HG03159 (cell line): ENCODE measurements around the gene VPS54.
"Not testable (repeated sequence)": the region's sequence is repeated elsewhere in the genome, so short reads cannot be mapped to it uniquely, and the experiment has no call there.

Source experiments
- ATAC-seq: cut with Tn5 transposase; IDR thresholded peaks from one replicate; pipeline ENCODE4 v1.9.1; 2021; ENCODE audit warnings: mild to moderate bottlenecking, moderate library complexity; ENCODE audit not compliant: unreplicated experiment

The VPS54 gene

DNA sequence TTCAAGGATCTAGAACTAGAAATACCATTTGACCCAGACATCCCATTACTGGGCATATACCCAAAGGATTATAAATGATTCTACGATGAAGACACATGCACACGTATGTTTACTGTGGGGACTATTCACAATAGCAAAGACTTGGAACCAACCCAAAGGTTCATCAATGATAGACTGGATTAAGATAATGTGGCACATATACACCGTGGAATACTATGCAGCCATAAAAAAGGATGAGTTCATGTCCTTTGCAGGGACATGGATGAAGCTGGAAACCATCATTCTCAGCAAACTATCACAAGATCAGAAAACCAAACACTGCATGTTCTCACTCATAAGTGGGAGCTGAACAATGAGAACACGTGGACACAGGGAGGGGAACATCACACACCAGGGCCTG lies 87.1 kb downstream of the VPS54 start:
- not testable (repeated sequence) for ATAC-seq

DNA sequence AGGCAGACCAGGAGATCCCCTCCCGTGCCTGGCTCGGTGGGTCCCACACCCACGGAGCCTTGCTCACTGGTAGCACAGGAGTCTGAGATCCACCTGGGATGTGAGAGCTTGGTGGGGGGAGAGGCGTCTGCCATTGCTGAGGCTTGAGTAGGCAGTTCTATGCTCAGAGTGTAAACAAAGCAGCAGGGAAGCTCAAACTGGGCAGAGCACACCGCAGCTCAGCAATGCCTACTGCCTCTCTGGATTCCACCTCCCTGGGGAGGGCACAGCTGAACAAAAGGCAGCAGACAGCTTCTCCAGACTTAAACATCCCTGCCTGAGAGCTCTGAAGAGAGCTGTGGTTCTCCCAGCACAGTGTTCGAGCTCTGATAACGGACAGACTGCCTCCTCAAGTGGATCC lies 92.4 kb downstream of the VPS54 start:
- ATAC-seq, result no peak

DNA sequence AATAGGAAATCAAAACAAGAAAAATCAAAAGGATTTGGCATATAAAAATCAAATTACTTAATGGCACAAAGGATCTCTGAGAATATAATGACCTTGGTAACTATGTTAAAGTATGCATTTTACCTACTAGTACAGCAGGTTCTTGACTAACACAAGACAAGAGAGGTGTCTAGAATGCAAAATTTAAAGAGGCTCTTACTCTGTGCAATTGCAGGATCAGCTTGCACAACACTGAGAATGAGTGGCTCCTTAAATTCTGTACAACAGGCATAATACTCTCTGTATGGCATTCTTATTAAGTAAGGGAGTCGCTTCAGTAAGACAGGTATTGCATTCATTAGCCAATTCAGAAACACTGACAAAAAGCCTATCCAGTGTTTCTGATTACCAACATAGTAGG lies 104.9 kb downstream of the VPS54 start:
- no peak for ATAC-seq

DNA sequence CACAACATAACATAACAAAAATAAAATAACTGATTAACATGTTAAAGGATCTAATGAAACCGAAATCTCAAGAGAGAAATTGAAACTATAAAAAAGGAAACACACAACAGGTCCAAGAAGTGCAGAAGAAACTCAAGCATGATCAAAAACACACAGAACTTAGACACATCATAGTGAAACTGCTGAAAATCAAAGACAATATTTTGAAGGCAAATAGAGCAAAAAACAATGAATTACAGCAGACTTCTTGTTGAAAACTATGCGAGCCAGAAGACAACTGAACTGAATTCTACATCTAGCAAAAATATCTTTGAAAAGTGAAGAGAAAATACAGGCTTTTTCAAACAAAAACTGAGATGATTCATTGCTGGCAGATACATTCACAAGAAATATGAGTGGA lies 116.2 kb downstream of the VPS54 start:
- peak; percentile 72 for ATAC-seq

DNA sequence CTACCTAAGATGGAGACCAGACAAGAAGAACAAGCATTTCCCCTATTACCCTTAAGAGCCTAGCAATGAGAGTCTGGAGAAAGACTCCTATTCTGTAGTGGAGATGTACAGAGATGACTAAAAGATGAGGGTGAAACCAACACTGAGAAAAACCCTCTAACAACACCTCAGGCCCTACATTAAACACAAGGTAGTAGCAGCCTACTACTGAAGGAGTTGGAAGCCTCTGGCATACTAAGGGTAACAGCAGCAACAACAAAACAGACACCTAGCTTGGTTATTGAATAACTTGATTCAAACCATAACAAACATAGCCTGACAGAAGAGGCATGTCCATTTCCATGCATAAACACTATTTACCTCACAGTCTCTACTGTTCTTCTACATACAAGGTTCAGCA lies 117.1 kb downstream of the VPS54 start:
- no peak for ATAC-seq

DNA sequence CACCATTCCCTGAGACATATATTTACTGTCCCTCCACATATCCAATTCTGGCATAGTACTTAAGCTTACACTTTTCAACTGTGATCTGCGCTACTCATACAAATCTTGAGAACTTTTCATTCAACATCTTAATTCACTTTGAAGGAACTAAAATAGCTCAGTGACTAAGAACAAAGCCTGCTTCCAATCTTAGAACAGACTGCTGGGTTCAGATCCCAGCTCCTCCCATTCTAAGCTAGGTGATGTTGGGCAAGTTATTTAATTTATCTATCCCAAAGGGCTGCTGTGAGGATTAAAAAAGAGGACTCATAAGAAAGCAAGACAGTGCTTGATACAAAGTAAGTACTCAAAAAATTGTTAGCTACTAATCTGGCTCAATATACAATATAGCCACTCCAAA lies 119.6 kb downstream of the VPS54 start:
- no peak for ATAC-seq

DNA sequence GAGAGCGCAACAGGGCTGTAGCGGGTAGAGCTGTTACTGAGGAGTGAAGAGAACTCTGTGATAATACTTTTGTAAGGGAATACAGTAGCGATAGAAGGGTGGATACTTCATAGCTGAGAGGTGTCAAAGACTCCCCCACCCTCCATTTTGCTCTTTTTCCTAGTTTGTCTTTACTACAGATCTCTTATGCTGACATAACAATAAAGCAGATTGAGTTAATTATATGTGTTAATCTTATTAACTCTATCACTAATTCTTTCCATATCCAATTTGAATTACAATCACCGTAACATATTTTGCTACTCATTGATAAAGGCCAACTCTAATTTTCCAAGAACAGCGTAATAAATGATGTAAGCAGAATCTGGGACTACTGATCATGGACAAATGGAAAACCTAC lies 120.4 kb downstream of the VPS54 start:
- ATAC-seq, result no peak

DNA sequence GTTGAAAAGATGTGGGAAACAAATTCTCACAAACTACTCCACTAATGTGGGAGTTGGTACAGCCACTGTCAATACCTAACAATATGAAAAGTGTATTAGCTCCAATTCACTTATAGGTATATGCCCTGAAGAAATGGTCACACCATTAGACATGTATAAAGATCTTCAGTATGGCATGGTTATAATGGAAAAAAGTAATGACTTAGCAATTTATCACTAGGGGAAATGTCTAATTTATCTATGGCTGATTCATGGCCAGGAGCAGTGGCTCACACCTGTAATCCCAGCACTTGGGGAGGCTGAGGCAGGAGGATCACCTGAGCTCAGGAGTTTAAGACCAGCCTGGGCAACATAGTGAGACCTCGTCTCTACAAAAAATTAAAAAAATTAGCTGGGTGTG lies 125.1 kb downstream of the VPS54 start:
- ATAC-seq, result no peak

DNA sequence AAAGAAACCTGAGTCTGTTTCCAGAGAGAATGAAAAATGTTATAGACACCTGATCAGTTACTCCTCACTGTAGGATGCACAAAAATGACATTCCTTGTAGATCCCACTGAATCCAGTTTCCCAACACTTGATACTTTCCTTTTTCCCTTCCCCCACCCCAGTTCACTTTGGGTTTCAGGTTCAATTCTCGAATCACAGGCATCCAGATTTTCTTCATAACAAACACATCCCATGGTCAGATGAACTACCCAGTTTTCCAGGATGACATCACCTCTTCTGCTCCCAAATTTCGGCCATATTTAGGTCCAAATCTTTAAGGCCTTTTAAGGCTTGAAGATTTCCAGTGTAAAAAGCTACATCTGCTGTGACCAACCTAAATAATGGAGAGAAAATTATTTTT lies 126.1 kb downstream of the VPS54 start:
- ATAC-seq, result no peak

DNA sequence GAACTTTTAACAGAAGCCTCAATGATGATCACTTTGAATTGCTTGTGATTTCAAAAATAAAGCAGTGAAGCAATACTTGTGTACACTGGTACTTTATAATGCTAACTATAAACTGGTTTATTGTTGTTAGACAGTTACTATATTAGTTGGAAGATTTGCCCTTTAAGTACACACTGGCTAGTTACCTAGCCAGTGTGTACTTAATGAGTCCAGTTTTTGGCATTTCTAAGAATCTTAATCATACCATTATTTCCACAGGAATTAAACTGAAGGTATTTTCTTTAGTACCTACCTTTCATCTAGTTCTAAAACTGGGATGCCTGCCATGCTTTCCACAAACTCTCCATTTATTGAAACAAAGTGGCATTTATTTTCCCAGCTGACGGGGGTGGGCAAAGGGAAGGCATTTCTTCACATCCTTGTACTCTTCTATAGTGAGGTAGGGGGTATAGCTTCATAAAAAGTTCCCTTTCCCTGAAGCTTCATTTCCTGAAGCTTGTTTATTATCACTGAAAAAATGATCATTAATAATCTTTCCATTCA lies 127.7 kb downstream of the VPS54 start:
- ATAC-seq, result no peak

DNA sequence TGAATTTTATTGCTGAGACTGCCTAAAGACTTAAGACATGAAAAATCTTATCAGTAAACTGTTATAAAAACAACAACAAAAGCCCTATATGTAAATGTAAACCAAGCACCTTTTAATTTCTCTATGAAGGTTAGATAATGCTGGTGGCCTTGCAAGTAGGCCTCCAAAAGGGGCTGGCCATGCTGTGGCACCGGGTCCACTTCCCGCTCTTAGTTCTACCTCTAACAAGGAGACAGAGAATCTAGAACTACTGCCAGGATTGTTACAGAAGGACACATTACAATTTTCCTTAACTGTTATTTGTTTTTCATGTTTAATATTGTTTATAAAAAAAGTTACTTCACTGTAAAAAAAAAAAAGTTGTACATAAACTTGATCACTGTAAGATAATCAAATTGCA lies 128.6 kb downstream of the VPS54 start:
- ATAC-seq, result no peak

DNA sequence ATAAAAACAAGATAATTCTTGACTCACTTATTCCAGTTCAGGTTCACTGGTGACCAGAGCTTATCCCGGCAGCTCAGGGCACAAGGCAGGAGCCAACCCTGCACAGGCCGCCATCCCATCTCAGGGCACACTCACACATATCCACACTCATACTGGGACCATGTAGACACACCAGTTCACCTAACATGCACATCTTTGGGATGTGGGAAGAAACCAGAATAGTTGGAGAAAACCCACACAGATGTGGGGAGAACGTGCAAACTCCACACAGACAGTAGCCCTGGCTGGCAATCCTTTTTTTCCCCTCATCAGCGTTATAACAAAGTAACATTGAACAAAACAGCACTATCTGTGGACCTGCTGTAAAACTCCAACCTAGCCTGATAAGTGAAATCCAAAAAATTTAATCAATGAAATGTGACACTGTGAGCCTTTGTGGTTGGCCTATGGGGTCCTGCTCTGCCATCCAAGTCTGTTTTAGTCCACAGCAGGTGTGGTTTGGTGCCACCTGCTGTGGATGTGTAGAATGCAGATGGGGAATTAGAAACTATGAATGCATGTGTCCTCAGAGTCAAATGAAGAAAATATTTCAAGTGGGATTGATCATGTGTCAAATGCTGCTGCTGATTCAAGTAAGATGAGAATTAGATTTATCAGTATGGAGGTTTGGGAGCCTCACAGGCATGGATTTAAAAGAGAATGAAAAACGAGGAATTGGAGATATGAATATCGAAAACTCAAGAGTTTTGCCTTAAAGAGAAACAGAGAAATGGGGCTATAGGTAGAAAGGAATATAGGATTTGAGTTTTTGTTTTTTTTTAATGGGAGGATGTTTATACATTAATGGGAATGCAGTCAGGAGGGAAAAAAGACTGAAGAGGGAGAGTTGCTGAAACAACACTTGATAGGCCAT lies 130.5 kb downstream of the VPS54 start:
- peak; percentile 79 for ATAC-seq

DNA sequence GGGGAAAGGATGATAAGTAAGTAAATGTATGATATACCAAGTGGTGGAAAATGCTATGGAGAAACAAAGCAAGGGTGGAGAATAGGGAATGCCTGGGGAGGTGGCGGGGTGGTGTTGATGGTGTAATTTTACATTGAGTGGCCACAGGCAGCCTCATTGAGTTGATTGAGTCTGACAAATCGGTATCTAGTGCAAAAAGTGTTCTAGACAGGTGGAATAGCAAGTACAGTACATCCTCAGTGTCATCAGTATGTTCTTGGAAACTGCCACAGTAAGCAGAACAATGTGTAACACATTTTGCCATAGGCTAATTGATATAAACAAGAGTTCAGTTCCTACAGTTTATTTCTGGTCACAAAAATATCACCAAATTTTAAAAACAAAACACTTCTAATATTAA lies 131.2 kb downstream of the VPS54 start:
- no peak for ATAC-seq

DNA sequence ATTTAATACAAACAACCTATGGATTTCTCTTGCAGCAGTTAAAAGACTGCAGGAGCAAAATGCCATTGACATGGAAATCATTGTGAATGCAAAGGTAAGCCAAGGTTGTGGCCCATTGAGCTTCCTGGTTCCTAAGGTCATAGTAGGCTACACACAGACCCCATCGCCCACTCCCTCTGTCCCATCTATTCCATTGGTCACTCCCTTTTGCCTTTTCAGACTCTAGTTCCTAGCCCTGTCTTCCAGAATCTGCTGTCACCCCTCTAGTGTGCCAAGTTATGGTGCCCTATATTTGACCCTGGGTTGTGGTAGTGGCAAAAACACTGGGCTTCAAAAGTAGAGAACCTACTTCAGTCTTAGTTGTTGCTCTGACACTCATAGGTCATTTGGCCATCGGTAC lies 132.8 kb downstream of the VPS54 start:
- ATAC-seq, result no peak

DNA sequence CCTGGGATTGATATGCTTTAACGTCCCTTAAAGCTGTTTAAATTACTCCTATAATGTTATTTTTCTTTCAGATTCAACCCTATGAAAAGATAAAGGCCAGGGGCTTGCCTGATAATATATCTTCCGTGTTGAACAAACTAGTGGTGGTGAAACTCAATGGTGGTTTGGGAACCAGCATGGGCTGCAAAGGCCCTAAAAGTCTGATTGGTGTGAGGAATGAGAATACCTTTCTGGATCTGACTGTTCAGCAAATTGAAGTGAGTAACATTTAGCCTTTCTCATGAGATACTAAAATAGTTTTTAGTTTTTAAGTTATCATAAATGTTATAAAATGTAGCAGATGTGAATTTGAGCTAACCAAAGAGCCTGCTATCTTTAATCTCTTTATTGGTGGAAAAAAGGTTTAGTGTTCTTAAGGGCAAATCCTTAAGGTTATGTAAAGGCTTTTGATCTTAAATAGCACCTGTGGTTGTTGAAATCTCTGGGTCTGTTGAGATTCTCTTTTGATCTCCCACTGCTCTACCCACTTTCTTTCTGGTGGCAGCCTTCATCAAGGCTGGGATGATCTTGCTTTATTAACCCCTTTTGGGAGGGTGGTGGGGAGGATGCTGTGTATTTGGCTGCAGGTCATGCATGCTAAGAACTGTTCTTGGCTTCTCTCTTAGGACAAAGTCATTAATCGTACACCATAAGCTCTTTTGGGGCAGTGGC lies 136.7 kb downstream of the VPS54 start:
- no peak for ATAC-seq

DNA sequence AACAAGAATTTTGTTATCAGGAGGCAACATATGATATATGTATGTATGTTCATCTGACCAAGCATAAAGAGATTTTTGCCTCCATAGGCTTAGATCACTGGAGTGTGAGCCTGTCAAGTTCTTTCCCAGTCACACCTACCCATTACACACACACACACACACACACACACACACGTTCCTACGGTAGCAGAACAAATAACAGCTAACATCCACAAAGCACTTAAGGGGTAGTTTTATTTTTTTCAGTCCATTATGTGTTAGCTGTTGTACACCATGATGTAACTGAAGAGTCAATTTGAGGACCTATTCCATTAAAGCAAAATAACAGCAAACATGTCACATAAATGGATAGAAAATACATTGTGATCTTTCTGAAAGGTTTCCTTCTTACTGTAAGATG lies 138.0 kb downstream of the VPS54 start:
- no peak for ATAC-seq

DNA sequence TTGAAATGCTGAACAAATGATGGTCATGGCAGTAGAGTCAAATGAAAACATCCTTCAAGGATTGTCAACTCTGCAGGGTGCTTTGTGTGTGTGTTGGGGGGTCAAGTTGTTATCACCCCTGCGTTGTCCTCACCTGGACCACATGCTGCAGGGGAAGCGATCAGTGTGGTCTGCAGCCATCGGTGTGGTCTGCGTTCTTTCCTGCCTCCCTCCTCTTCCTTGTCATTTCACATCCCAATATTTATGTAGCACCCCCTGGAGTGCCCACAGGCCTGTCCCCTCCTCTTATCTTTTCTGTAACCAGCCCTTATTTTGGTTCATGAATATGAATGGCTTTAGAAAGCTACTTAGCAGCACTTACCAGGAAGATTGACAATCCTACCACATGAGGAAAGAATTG lies 138.6 kb downstream of the VPS54 start:
- ATAC-seq, result no peak

DNA sequence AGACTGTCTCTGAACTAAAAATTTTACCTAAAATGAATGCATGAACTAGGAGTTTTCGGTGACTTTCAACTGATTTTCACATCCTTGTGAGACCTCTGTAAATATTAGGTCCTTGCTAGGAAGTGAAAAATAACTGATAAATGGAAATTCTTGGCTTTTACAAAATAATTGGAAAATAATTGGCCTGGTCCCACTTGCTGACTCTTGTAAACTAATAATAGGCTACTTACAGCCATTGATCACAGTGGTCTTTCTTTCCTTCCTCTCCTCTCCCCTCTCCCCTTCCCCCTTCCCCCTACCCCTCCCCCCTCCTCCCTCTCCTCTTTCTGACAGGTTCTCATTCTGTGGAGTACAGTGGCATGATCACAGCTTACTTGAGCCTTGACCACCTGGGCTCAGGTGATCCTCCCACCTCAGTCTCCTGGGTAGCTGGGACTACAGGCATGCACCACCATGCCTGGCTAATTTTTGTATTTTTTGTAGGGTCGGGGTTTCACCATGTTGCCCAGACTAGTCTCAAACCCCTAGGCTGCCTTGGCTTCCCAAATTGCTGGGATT lies 139.3 kb downstream of the VPS54 start:
- ATAC-seq, result no peak

DNA sequence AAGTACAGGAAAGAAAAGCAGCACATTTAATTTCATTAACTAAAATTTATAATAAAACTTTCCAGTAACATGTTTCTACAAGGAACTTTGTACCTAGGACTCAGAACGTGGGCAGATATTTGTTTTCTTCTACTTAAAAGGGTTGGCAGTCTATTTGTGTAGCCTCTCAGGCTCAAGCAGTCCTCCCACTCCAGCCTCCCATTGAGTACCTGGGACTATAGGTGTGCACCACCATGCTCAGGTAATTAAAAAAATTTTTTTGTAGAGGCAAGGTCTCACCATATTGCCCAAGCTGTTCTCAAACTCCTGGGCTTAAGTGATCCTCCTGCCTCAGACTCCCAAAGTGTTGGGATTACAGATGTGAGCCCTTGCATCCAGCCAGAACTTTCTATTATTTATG lies 140.7 kb downstream of the VPS54 start:
- ATAC-seq, result no peak

DNA sequence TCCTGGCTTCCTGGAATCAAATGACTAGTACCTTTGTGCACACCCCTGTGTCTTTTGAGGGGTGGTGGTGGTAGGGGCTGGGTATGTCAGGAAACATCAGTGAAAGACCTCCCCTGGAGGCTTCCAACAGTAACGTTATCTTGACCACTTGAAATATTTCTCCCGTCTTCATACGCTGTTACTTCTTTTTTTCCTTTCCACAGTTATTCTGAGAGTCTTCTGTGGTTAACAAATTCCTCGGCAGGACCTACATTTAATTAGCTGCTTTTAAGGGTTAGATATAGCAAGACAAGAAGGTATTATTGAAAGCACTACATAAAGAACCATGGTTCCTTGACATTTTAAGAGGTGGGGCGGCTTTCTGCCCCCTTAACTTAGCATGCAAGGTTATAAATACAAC lies 142.9 kb downstream of the VPS54 start:
- ATAC-seq, result no peak

DNA sequence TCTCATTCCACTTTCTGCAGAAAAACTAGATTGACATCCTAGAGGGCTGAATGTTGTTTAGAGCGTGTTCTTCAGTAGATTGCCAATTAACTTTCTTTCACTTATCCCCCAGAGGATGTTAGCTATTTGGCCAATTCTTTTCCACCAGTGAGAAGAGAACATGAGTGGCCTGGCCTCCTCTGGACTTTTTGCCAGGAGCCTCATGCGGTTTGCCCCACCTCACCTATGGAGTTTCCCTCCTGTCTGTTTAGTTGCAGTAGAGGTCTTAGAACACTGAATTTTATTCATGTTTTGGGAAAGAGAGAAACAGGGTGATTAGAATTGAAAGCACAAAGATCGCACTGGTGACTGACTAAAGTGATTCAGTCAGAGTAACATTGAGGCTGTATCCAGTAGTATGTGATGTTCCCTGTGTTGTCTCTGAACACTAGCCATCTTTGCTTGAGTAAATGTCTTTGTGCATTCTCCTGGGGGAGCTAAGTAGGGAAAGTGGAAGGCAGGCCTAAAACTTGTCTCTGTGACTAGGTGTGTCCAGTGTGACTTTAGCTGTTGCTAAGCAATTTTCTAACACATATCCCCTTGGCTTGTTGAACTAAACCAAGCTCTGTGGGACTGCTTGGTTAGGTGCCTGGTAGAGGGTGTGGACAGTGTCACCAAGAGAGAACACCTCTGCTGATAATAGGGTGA lies 143.5 kb downstream of the VPS54 start:
- ATAC-seq, result no peak
